GM21737 (cell line): ENCODE data around the gene ASXL2.

ENCODE experiments used
- ATAC-seq: cut with Tn5 transposase; IDR thresholded peaks from one replicate; pipeline ENCODE4 v1.9.1; 2021; ENCODE audit warnings: mild to moderate bottlenecking, moderate library complexity; ENCODE audit not compliant: unreplicated experiment

ASXL2 gene

DNA sequence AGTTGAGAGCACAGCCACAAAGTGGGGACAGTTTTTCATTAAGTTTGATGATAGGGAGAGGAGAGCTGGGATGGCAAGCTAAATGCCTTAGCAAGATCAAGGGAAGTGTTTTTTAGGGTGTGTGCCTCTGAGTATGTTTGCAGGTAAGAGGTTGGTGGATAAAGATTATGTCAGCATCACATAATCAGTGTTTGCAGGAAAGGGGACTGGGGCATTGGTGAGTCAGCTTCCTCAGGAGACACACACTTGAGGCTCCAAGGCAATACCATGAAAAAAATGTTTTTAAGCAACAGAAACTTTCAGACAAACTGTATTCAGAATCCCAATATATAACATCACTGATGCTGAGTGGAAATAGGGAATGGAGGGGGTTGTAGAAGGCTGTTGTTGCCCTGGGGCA, 179.5 kb downstream of the ASXL2 start:
- no peak for ATAC-seq

DNA sequence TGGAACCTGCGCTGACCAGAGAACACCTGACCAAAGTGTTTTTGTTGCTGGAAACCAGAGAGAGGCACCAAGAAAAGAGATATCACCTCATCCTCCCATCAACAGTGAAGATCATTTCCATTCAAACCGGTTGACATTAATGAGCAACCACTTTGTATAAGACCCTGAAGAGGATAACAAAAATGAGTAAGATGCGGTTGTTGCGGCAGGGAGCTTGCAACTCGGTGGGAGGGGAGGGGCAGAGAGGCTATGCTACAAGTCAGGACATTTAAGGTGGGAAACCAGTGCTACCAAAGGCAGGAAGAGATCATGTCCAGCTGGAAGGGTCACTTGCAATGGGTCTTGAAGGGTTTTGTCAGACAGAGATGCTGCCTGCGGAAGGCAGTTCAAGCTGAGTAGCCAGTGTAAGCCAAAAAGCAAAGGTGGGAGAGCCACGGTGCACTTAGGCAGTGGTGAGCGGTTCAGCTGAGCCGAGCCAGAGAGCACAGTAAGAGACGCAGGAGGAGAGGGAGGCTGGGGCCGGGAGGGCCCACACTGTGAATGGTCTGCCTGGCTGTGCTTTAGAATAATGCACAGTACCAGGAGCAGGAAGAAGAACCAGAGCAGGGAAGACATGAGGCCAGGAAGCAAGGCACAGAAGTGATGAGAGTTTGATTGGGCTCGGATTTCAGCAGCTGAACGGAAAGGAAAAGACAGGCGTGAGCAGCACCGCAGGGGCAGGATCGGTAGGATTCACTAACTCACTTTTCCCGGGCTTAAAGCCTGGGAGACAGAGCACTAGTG, 180.5 kb downstream of the ASXL2 start:
- ATAC-seq, result no peak

DNA sequence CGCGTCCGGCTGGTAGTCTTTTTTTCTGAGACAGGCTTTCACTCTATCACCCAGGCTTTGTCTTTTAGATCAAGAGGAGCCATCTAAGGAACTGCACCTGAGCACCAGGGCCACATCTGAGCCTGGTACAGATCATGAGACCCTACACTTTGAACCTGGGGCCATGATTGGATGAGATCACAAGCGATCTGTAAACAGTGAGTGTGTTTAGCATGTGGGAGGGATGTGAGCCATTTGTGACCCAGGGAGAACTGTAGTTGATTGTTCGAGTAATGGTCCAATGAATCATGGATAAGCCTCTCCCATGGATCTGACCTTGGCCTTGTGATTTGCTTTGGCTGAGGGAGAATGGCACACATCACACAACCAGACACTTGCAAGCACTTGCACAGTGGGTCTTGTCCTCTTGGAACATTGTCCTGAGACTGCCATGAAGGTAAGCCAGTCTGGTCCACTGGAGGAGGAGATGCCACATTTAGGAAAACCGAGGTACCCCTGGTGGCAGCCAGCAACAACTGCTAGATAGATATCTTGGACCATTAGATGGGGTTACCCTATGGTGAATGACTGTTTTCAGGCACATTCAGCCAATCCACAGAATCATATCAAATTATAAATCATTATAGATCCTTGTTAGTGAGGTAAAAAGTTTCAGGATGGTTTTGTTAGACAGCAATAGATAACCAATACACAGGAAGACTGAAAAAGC, 185.4 kb downstream of the ASXL2 start:
- ATAC-seq, result no peak

DNA sequence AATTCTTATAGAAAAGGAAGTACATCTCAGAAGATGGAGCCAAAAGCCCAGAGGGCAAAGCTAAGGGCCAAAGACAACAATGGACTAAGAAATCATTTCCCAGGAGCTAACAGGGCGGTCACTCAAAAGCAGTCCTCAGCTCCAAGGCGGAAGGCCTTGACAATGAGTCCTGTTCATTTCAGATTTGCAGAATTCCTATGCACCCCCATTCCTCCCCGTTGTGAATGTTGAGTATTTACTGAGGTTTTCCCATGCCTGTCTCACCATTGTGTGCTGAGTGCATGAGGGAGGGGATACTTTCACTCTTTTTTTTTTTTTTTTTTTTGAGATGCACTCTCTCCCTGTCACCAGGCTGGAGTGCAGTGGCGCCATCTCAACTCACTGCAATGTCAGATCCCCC, 186.1 kb downstream of the ASXL2 start:
- no peak for ATAC-seq

GRCh38 chr2:25690058-25690457, 188.2 kb downstream of the ASXL2 start:
- ATAC-seq, result no peak

GRCh38 chr2:25688236-25688635, 190.1 kb downstream of the ASXL2 start:
- ATAC-seq, result no peak

DNA sequence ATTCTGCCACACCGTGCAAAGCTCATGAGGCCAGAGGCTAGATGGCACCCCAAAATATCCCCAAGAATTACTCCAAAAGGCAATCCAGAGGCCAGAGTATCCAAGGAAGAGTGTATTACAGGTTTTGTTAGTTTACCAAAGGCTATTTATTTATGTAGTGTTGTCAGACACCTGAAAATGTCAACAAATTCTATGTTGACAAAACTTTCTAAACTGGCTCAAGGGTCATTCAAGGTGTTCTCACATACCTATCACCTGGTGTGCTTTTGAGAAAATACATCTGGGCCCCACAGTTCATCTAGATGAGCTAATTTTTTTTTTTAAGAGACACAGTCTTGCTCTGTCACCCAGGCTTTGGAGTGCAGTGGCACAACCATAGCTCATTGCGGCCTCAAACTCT, 192.5 kb downstream of the ASXL2 start:
- no peak for ATAC-seq

DNA sequence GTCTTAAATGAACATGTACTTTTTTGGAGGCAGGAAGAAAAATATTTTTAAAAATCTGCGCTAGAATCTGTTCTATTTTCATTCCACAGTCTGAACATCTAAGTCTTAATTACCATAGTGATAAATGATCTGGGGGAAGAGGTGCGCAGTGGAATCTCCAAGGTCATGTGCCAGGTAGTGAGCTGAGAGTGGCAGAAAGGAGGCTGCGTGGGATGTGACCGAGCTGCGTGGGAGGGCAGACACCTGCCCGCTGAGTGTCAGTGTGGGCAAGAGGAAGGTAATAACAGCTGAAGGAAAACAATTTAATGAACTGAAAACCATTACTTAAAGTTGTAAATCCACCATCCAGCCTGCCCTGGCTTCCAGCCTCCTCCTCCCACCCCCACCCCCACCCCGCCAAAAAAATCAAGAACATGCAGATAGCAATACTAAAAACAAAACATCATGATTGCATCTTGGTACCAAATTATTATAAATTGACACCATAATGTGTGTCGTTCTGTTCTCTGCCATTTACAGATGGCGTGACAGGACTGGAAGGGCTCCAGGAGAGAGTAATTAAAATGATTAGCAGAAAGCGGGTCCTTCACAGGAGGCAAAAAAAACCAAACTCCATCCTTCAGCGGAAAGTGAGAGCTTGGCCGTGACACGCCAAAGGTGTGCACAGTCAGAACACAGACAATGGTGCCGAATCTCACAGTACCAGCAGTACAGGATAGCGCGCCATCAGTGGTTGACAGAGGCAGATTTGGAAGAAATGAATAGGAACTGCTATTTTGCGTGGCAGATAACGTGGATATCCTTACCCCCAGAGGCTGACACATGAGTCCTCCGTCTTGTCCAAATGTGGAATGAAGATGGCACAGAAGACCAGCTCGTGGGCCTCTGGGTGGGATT, 193.5 kb downstream of the ASXL2 start:
- no peak for ATAC-seq
